Activated CD8-positive, alpha-beta memory T cell treated with anti-CD3 and anti-CD28 coated beads, Interleukin-2, amount 50 U/mL, for 24 hours (primary cell): ENCODE data around the gene NHLRC3.
"Not testable (repeated sequence)": the region's sequence is repeated elsewhere in the genome, so short reads cannot be mapped to it uniquely, and the experiment has no call there.

Experiments used
- DNase-seq: peaks from one replicate; pipeline ENCODE4 v3.0.0-alpha.2; 2020; ENCODE audit errors: extremely low read depth

The NHLRC3 gene

DNA sequence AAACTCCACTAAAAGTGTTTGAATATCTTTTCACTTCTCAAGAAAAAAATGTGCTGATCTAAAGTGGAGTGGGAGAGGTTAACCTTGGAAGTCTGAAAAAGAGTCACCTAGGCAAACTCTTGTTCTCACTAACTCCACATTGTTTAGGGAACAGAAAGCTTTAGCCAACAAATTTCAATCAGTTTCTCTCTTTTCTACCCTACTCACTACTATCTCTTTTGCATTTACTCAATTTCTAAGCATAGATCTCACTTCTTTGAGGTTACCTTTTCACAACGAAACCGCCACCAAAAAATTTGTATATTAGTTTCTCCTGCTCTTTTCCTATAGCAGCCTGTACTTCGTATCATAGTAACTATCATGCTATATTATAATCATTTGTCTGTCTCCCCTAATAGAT lies 6.3 kb downstream of the NHLRC3 start:
- no peak for DNase-seq

DNA sequence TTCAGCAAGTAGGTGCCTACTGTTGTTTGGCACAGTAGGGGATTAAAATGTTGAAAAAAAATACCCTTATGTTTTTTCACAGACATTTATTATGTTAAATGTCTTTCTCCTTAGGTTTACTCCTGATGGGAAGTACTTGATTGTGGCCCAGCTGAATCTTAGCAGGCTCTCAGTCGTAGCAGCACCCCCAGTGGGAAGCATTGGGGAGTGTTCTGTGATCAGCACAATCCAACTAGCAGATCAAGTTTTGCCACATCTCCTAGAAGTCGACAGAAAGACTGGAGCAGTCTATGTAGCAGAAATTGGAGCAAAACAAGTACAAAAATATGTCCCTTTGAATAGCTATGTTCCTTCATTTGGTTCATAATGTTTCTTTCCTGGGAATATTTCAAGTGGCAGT lies 9.3 kb downstream of the NHLRC3 start:
- no peak for DNase-seq

DNA sequence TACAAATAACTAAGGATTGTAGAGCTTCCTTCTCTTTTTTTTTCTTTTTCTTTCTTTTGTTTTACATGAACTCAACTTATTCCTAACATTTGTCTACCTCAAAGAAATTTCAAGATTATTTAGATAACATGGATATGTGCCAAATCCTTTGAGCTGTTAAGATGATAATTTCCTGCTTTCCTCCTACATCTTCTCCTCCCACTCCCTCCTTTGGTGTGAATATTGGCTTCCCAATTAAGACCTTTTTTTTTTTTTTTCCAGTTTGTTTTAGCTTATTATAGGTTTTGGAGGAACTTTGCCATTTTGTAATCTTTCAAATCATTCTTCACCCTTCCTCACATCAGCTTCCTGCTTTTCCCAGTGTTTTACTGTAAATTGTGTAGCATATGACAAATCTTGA lies 10.6 kb downstream of the NHLRC3 start:
- DNase-seq = no peak

DNA sequence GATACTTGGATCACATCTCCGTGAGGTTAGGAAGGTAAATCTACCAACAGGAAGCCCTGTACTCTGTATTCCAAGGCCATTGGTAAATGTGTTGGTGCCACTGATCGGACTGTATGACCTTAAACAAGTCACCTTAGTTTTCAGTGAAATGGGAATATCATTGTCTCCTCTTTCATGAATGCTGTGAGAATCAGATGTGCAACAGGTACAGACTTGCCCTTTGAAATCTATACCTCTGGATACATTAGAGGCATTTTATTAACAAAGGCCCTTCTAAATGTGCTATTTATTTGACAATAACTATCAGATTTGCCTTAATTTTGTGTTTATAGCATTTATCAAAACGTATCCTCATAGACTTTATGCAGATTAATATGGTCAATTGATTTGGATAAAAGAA lies 11.0 kb downstream of the NHLRC3 start:
- no peak for DNase-seq

DNA sequence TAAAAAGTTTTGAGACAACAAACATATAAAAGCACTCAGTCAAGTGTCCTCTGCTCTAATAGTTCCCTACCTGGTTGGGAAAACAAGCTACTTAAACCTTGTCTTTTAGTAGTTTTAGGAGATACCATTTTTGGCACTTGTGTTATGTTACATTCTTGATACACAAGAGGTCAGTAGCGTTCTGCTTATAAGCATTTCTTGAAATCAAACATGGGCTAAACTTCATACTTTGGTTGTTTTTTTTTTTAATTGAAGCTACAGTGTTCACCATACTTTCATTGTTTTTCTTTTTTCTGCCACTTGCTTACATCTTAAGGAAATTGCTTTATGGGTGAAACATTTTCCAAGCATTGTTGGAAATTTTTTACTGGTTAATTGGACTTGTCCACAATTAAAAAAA lies 12.9 kb downstream of the NHLRC3 start:
- DNase-seq = no peak

DNA sequence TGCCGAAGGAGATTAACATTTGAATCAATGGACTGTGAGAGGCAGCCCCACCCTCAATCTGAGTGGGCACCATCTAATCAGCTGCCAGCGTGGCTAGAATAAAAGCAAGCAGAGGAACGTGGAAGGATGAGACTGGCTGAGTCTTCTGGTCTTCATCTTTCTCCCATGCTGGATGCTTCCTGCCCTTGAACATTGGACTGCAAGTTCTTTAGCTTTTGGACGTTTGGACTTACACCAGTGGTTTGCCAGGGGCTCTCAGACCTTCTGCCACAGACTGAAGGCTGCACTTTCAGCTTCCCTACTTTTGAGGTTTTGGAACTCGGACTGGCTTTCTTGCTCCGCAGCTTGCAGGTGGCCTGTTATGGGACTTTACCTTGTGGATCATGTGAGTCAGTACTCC lies 14.7 kb downstream of the NHLRC3 start:
- DNase-seq = no peak

DNA sequence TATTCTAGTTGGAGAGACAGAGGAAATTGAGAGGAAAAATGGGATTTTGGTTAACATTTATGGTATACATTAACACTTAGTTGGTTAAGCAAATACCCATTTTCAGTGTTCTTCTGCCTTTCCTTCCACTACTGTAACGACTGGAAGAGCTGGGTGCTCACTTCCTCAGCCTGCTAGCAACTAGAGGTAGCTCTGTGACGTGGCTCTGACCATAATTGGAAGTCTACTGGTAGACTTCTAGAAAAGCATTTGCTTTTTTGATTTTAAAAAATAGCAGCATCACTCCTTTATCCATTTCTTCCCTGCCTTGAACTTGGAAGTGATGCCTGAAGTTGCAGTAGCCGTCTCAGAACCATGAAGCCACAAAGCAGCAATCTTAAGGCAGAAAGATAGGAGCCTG lies 15.9 kb downstream of the NHLRC3 start:
- DNase-seq = no peak

DNA sequence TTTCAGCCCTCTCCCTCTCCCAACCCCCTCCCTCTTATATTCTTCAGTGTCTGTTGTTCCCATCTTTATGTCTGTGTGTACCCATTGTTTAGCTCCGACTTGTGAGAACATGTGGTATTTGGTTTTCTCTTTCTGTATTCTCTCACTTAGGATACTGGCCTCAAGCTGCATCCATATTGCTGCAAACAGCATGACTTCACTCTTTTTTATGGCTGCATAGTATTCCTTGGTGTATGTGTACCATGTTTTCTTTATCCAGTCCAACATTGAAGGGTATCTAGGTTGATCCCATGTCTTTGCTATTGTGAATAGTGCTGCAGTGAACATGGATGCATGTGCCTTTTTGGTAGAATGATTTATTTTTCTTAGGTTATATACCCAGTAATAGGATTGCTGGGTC lies 17.8 kb downstream of the NHLRC3 start:
- no peak for DNase-seq

DNA sequence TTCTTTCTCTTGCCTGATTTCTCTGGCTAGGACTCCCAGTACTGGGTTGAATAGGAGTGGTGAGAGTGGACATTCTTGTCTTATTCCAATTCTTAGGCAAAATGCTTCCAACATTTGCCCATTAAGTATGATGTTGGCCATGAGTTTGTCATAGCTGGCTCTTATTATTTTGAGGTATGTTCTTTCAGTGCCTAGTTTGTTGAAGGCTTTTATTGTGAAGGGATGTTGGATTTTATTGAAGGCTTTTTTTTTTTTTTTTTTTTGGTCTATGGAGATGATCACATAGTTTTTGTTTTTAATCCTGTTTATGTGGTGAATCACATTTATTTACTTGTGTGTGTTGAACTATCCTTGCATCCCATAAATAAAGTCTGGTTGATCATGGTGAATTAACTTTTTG lies 19.8 kb downstream of the NHLRC3 start:
- DNase-seq = no peak

DNA sequence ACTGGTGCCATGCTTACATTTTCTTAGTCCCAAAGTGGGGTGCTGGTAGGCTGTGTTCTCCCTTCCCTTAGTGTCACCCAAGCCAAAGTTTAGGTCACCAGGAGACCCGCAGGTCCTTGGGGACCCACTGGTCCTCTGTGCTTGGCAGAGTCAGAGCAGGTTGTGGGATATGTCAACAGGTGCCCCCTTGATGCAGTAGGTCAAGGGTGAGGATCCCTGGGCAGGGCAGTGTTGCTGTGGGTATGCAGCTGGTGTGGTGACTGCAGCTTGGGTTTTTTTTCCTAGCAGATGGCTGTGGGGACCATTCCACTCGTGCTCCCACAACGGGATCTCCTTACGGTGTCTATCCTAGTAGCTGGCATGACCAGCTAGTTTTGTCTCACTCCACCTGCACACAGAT lies 23.7 kb downstream of the NHLRC3 start:
- DNase-seq = no peak

DNA sequence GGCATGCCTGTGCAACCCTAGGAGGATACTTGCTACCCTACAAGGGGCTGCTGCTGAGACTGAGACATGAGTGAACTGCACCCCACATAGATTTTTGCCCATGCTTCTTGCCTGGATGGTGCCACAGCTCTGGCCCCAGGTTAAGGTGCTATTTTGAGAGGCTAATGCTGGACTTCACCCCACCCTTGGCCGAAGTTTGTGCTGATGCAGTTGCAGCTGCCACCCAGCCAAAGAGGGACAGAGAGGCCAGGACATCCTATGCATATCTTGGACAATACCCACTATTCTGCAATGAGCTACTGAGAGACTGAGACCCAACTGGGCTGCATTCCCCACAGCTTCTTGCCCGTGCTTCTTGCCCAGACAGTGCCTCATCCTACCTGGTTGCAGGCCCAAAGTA lies 34.6 kb downstream of the NHLRC3 start:
- no peak for DNase-seq

DNA sequence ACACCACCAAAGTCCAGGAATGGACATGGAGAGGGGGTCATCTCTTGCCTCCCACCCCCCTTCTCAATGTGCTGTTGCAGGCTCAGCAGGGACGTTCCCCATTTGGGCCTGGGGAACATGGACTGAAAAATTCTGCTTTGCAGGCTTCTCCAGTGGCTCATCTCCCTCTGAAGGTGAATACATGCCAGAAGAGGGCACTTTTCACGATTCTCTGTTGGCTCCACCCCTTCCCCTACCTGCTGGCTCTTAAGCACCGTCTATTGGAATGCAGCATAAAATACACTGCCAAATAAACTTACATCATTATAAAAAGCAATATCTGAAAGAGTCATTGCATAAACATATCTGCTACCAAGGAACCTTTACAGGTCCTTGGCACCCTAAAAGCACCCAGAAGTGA lies 35.7 kb downstream of the NHLRC3 start:
- no peak for DNase-seq

DNA sequence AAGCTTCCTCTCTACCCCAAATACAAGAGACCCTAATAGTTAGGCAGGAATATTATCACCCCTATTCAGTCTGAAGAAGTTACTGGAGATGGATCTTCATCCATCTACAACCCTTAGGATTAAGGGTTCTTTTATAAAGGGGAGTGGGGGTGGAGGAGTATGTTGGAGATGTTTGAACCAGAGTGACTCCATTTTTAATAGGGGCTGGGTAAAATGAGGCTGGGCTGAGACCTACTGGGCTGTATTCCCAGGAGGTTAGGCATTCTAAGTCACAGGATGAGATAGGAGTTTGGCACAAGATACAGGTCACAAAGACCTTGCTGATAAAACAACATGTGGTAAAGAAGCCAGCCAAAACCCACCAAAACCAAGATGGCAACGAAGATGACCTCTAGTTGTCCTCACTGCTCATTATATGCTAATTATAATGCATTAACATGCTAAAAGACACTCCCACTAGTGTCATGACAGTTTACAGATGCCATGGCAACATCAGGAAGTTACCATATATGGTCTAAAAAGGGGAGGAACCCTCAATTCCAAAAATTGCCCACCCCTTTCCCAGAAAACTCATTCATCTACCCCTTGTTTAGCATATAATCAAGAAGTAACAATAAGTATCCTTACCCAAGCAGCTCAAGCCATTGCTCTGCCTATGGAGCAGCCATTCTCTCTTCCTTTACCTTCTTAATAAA lies 48.1 kb downstream of the NHLRC3 start:
- not testable (repeated sequence) for DNase-seq

DNA sequence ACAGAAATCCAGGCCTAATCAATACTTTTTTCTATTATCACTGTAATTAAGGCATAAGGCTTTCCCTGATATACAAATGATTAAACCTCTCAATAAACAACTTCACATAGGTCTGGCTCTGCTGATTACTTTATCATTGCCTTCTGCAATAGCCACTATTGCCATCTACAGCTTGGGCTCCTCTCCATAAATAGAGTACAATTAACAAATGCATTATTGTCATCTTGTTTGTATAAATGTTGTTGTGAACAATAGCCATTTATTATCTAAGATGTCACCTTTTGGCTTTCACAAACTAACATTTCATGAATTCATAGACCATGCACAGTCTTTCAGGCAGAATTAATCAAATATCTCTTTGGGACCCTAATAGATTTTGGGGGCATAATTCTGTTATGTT lies 53.3 kb downstream of the NHLRC3 start:
- no peak for DNase-seq

DNA sequence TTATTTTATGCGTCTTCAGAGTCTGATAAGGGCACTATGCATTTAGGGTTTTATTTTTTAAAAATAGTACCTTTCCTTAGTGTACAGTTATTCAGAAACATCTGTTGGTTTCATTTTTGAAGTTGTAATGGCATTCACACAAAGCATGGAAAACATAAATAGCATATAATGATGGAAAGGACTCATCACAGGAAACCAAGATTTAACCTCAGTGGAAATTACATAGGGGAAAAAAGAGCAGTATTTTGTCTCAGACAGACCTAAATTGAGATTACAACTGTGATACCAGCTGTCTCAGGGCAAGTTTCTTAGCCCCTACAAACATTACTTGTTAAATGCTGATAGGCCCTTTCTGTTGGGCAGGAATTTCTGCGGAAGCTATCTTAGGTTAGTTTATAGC lies 57.2 kb downstream of the NHLRC3 start:
- no peak for DNase-seq

DNA sequence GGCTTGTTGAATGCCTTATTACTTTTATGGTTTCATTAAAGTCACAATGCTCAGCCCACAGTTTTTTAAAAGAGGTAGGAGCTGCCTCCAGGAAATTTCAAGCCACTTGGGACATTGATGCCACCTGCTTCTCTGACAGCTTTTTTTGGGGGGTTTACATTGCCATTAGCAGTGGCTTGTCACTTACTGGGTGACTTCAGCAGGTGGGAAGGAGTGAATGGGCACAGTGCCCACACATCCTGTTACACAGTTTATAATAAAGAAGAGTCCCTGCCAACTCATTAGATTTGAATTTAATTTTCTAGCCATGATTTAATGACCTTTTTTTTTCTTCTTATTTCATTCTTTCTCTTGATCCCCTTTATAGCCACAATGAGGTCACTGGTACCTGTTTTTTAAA lies 61.0 kb downstream of the NHLRC3 start:
- no peak for DNase-seq
